Stimulated activated CD4-positive, alpha-beta T cell treated with anti-CD3 and anti-CD28 coated beads, Interleukin-2, amount 100 ng/mL, for 24 hours (primary cell): ENCODE data around the gene LALBA.
"Not testable (repeated sequence)": the region's sequence is repeated elsewhere in the genome, so short reads cannot be mapped to it uniquely, and the experiment has no call there.

Experiments used
- DNase-seq, 2 donors: peaks; one replicate each; pipeline ENCODE4 v3.0.0-alpha.2; 2020

The LALBA gene

GRCh38 chr12:48527891-48528670, 41.8 kb downstream of the LALBA start:
- DNase-seq: no peak

- DNase-seq: no peak
Measured at GRCh38 chr12:48525332-48525731, 44.5 kb downstream of the LALBA start, which contains the start of gene OR8S1. Gene OR8S1 (plus strand): TSS chr12:48525632. CDS start chr12:48525632, 0 bp downstream.

- DNase-seq: not testable (repeated sequence)
Measured at GRCh38 chr12:48520381-48520780, 49.5 kb downstream of the LALBA start.
